PFSK-1 (cell line): ENCODE data around the gene PPFIA4.

Source experiments
- REST ChIP-seq, 2 experiments: IDR thresholded peaks; 2 replicates each; pipeline versions ENCODE4 v1.6.1 to v1.8.0; 2011 to 2012; ENCODE audit warnings: low read depth in 2 of 2, low read length in 2 of 2, control low read depth in 1 of 2, inconsistent platforms in 1 of 2, mild to moderate bottlenecking in 1 of 2, moderate library complexity in 1 of 2; ENCODE audit not compliant: insufficient read depth in 1 of 2
- TAF1 ChIP-seq: IDR thresholded peaks from 2 replicates; pipeline ENCODE4 v1.6.1; 2012; ENCODE audit warnings: low read length, control low read depth, borderline replicate concordance; ENCODE audit not compliant: insufficient read depth

DNA sequence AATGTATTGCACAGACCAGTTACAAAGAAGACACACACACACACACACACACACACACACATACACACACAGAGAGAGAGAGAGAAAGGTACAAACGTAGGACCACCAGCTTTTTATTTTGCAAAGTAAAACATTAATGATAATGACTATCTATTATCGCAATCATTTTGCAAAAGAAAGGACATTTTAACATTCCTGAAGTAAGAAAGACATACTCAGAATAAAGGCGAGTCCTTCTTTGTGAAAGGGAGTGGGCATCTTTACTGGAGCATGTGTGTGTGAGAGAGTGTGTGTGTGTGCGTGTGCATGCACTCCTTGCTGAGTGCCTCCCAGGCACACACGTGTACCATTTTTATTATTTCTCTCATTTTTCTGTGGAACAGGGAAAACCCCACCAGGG is 28.4 kb downstream of the PPFIA4 start:
- no peak for TF ChIP-seq REST (IDR thresholded peaks at IDR 0.05; ENCODE audit: insufficient read depth in 1 of 2, low read depth in 2 of 2, low read length in 2 of 2)
- no peak for TF ChIP-seq TAF1
